ENCODE data around the gene C19orf81. TPM values are rescaled to one million over a fixed set of nuclear protein-coding genes. Genes with fewer than 3 reads are reported as not detected.
A peak's percentile ranks its signal among the peaks of the same experiment; 100 is the strongest.

Gene C19orf81
- polyA plus RNA-seq, 6 donors from 2014 or later, result 1.1 to 1.2 TPM; not detected in 4

GRCh38 chr19:50654882-50655281 is 5.6 kb downstream of the C19orf81 start:
- peaks cover 15 to 21% (median 17%) of the 10 kb centered on the region in 3 donors for H3K4me1 Mint-ChIP-seq
- peaks cover 46 to 77% (median 67%) of the 10 kb centered on the region in 3 donors for H3K27me3 Mint-ChIP-seq
- ATAC-seq (ENCODE audit: low read depth in 2 of 2), result no peak
- no peak overlapping the region for H3K27ac Mint-ChIP-seq
- no peak overlapping the region for H3K4me3 Mint-ChIP-seq
- peaks cover 10 to 42% (median 28%) of the 10 kb centered on the region in 7 donors for H3K9me3 Mint-ChIP-seq
- H3K36me3 Mint-ChIP-seq, result peaks cover 5 to 36% of the 10 kb centered on the region in 2 donors
- DNase-seq, result no peak

GRCh38 chr19:50657222-50657669 is 8.0 kb downstream of the C19orf81 start:
- peaks cover 20 to 32% (median 21%) of the 10 kb centered on the region in 3 donors for H3K4me1 Mint-ChIP-seq
- no peak for DNase-seq
- peaks cover 8 to 39% (median 31%) of the 10 kb centered on the region in 7 donors for H3K9me3 Mint-ChIP-seq
- H3K27me3 Mint-ChIP-seq, result peaks cover 47 to 88% (median 76%) of the 10 kb centered on the region in 3 donors
- H3K36me3 Mint-ChIP-seq, result peaks cover 9 to 45% of the 10 kb centered on the region in 2 donors
- peak overlapping the region in 6 of 8 donors; percentile 57 to 88 (median 84) for H3K4me3 Mint-ChIP-seq
- peak overlapping the region in 3 of 6 donors; percentile 20 to 95 (median 52) for H3K27ac Mint-ChIP-seq
- no peak for ATAC-seq (ENCODE audit: low read depth in 2 of 2)

DNA sequence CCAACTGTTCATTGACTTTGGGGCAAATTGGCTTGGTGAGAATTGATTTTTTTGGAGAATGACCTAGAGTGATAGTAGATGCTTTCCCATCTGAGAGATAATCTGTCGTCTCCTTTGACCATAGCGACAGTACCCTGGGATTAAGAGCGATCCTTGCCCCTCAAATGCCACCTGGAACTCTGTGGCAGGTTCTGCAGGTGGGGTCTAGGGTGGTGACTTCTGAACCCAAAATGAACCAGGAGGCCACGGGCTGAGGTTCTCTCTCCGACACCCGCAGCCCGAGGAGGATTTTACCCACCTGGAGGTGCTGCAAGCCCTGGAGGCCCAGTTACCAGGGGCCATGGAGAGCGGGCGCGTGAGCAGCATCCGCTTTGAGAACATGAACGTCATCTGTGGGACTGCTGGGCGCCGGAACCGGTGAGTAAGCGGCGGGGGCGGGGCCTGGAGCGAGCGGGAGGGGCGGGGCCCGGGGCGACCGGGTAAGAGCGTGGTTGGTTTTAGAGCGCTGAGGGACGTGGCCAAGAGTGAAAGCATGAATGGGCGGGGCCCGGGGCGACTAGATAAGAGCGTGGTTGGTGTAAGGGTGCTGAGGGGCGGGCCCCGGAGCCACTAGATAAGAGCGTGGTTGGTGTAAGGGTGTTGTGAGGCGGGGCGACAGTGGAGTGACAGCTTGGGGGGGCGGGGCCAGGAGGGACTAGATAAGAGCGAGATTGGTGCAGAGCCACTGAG is 8.6 kb downstream of the C19orf81 start:
- peaks cover 41 to 89% (median 74%) of the 10 kb centered on the region in 3 donors for H3K27me3 Mint-ChIP-seq
- peak; percentile 79 to 86 for ATAC-seq (ENCODE audit: low read depth in 2 of 2)
- peak overlapping the region; percentile 72 to 88 (median 84) for H3K4me3 Mint-ChIP-seq
- DNase-seq, result peak; percentile 56
- H3K27ac Mint-ChIP-seq, result peak overlapping the region; percentile 47 to 98 (median 94)
- H3K36me3 Mint-ChIP-seq, result peaks cover 9 to 45% of the 10 kb centered on the region in 2 donors
- peaks cover 20 to 32% (median 21%) of the 10 kb centered on the region in 3 donors for H3K4me1 Mint-ChIP-seq
- H3K9me3 Mint-ChIP-seq, result peaks cover 8 to 36% (median 31%) of the 10 kb centered on the region in 7 donors

DNA sequence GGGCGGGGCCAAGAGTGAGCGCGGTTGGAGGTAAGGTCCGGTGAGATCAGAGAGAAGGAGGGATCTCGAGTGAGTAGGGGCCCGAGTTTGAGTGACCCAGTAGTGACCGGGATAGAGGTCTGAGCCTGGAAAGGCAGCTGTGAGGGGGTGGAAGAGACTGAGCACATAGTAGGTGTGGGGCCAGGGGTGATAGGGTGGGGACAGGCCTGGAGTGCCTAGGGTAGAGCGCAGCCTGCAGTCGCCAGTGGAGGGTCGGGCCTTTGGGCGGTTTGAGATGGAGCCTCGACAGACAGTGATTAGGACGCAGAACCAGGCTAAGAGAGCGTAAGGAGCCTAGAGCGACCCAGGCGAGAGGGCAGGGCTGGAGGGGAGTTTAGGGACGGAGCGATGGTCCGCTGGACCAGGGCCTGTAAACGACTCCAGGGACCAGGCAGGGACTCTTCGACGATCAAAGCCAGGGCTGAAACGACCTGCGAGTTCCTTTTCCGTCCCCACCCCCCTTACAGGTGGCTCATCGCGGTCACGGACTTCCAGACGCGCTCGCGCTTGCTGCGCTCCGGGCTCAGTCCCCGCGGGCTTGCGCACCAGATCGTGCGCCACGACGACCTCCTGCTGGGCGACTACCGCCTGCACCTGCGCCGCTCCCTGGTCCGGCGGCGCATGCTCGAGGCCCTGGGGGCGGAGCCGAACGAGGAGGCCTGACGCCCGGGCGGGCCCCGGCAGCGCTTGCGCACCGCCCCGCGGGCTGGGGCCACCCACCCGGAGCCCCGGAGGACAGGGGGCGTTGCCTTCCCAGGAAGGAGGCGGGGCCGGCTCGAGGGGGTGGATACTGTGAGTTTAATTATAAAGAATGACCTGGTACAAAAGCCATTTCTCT is 9.4 kb downstream of the C19orf81 start:
- Mint-ChIP-seq H3K27ac (peak overlapping the region in 5 of 6 donors; percentile 93 to 98 (median 95)), H3K36me3 (peaks cover 9 to 45% of the 10 kb centered on the region in 2 donors), H3K4me3 (peak overlapping the region; percentile 72 to 88 (median 84)), H3K4me1 (peaks cover 20 to 32% (median 21%) of the 10 kb centered on the region in 3 donors), H3K27me3 (peaks cover 43 to 89% (median 72%) of the 10 kb centered on the region in 3 donors), H3K9me3 (peaks cover 5 to 35% (median 31%) of the 10 kb centered on the region in 7 donors)
- ATAC-seq (ENCODE audit: low read depth in 2 of 2), result peak; percentile 53 to 61
- DNase-seq, result peak; percentile 58

DNA sequence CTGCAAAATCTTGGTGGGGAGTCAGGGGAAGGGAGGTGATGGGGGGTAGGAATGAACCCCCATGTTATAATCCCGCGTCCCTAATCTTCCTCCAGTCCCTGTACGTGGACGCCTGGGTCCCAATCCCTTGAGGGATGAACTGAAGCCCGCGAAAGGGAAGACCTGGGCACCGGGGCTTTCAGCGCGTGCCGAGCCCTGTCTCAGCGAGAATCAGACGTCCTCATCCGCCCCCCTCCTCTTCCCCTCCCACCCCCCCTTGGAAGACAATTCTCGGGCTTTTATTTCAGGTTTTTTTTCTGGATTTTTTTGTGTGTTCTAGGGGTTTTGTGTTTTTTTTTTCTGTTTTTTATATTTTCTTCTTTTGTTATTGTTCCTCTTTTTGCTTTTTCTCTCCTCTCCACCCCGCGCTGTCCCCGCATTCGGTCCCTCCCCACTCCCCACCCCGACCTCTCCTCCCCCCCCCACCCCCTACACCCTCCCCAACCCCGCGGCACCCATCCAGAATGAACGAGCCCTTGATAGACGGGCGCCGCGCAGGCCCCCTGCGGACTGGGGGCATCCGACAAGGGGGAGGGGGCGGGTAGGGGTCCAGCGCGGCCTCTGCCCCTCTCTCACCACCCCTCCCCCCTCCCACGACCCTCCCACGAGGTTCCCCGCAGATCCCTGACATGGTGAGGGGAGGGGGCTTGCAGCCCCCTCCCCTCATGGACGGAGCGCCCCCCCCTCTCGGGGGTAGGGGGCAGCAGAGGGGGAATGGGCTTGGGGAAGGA is 10.3 kb downstream of the C19orf81 start:
- peak overlapping the region in 7 of 8 donors; percentile 42 to 85 (median 60) for H3K4me3 Mint-ChIP-seq
- DNase-seq (no peak), ATAC-seq (ENCODE audit: low read depth in 2 of 2) (no peak)
- H3K27me3 Mint-ChIP-seq, result peaks cover 48 to 85% (median 70%) of the 10 kb centered on the region in 3 donors
- peak overlapping the region in 1 of 6 donors; percentile 44 for H3K27ac Mint-ChIP-seq
- H3K4me1 Mint-ChIP-seq, result peaks cover 20 to 32% (median 21%) of the 10 kb centered on the region in 3 donors
- peaks cover 5 to 34% (median 29%) of the 10 kb centered on the region in 7 donors for H3K9me3 Mint-ChIP-seq
- peaks cover 9 to 41% of the 10 kb centered on the region in 2 donors for H3K36me3 Mint-ChIP-seq

DNA sequence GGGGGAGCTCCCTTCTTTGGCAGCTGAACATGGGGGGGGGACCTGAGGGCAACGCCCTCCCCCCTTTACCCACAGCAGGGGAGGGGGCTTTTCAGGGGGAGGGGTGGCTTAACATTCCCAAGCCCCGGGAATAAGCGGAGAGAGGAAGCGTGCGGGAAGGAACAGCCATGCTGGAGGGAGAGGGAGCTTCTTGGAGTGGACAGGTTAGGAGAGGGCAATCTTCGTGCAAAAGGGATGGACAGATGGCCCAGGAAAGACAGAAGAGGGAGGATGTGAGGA is 10.8 kb downstream of the C19orf81 start:
- Mint-ChIP-seq H3K27ac (peak overlapping the region in 2 of 6 donors; percentile 34 to 93), H3K4me3 (peak overlapping the region in 5 of 8 donors; percentile 24 to 80 (median 43)), H3K4me1 (peaks cover 20 to 32% (median 21%) of the 10 kb centered on the region in 3 donors), H3K36me3 (peaks cover 6 to 36% of the 10 kb centered on the region in 2 donors), H3K9me3 (peaks cover 2 to 29% (median 25%) of the 10 kb centered on the region in 7 donors), H3K27me3 (peaks cover 43 to 85% (median 70%) of the 10 kb centered on the region in 3 donors)
- no peak for DNase-seq
- ATAC-seq (ENCODE audit: low read depth in 2 of 2), result no peak

- H3K36me3 Mint-ChIP-seq, result peaks cover 4 to 31% of the 10 kb centered on the region in 2 donors
- H3K4me1 Mint-ChIP-seq, result peaks cover 20 to 32% (median 21%) of the 10 kb centered on the region in 3 donors
- DNase-seq (no peak), ATAC-seq (ENCODE audit: low read depth in 2 of 2) (no peak)
- H3K27me3 Mint-ChIP-seq, result peaks cover 43 to 83% (median 65%) of the 10 kb centered on the region in 3 donors
- peak overlapping the region in 3 of 8 donors; percentile 4 to 70 (median 54) for H3K4me3 Mint-ChIP-seq
- no peak overlapping the region for H3K27ac Mint-ChIP-seq
- H3K9me3 Mint-ChIP-seq, result peaks cover 0 to 26% (median 18%) of the 10 kb centered on the region in 7 donors
Observed at GRCh38 chr19:50661023-50661422, 11.8 kb downstream of the C19orf81 start.

DNA sequence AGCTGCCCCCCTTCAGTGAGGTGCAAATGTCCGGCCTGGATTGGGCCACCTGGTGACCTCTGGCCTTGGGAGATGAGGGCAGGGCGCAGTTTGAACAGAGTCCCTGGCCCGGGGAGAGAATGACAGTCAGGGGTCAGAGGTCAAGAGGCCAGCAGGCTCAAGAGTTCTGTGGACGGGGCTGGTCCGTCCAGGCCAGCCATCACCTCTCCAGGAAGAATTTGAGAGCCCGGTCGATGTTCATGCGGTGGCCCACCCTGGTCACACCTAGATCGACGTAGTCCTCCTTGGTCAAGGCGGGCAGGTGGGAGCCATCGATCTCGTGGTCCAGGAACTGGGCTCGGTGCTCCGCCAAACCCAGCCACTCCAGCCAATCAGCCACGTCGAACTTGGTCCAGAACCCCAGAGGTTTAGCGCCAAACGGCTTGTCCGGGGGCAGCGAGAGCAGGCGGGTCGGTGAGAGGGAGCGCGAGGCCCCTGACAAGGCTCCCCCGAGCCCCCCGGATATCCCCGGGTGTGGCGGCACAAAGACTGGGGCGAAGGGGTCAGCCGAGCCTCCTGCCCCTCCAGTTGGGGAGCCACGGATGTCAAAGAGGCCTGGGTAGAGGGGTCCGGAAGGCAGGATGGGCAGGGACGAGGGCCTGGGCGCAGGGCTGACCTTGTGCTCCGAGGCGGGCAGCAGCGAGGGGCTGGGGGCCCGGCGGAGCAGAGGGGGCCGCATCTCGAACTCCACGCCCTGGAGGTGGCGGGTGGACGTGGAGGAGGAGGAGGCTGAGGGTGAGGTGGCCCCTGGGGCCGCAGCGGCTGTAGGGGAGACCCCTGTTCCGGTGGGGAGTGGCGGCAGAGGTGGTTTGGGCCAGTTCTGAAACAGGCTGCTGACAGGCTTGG is 12.8 kb downstream of the C19orf81 start:
- Mint-ChIP-seq H3K27me3 (peaks cover 34 to 77% (median 57%) of the 10 kb centered on the region in 3 donors), H3K36me3 (peaks cover 4 to 24% of the 10 kb centered on the region in 2 donors), H3K4me3 (no peak overlapping the region), H3K27ac (no peak overlapping the region), H3K4me1 (peaks cover 20 to 32% (median 21%) of the 10 kb centered on the region in 3 donors), H3K9me3 (peaks cover 0 to 20% (median 11%) of the 10 kb centered on the region in 7 donors)
- DNase-seq (no peak), ATAC-seq (ENCODE audit: low read depth in 2 of 2) (no peak)

- H3K27ac Mint-ChIP-seq, result peak overlapping the region in 1 of 6 donors; percentile 87
Observed at GRCh38 chr19:50662651-50663481, 13.6 kb downstream of the C19orf81 start.

DNA sequence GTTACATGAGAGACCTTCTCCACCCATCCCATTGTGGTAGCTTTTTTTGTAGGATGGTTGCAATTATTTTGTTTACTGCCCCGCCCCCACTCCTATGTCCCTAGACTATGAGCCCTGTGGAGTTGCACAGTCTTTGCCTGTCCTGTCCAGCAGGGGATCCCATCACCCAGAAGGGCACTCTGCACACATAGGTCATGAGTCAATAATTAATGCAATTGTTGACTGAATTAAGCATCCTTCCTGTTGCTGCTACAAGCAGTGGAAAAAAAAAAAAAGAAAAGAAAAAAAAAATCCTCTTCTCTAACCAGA is 14.2 kb downstream of the C19orf81 start:
- H3K27ac Mint-ChIP-seq, result no peak overlapping the region
- no peak for DNase-seq
- no peak for ATAC-seq (ENCODE audit: low read depth in 2 of 2)
- H3K27me3 Mint-ChIP-seq, result peaks cover 26 to 63% (median 49%) of the 10 kb centered on the region in 3 donors
- H3K36me3 Mint-ChIP-seq, result peaks cover 4 to 16% of the 10 kb centered on the region in 2 donors
- H3K9me3 Mint-ChIP-seq, result peaks cover 0 to 10% (median 5%) of the 10 kb centered on the region in 7 donors
- H3K4me1 Mint-ChIP-seq, result peaks cover 8 to 20% (median 9%) of the 10 kb centered on the region in 3 donors
- H3K4me3 Mint-ChIP-seq, result peak overlapping the region in 1 of 8 donors; percentile 7

More at GRCh38 chr19:50662651-50663481, 13.6 kb downstream of the C19orf81 start:
- peaks cover 0 to 12% (median 11%) of the 10 kb centered on the region in 7 donors for H3K9me3 Mint-ChIP-seq
- DNase-seq (no peak), ATAC-seq (ENCODE audit: low read depth in 2 of 2) (no peak)
- peaks cover 4 to 22% of the 10 kb centered on the region in 2 donors for H3K36me3 Mint-ChIP-seq
- no peak overlapping the region for H3K4me3 Mint-ChIP-seq
- H3K4me1 Mint-ChIP-seq, result peaks cover 14 to 25% (median 14%) of the 10 kb centered on the region in 3 donors
- H3K27me3 Mint-ChIP-seq, result peaks cover 26 to 69% (median 55%) of the 10 kb centered on the region in 3 donors

- peaks cover 29 to 62% (median 50%) of the 10 kb centered on the region in 3 donors for H3K27me3 Mint-ChIP-seq
- H3K36me3 Mint-ChIP-seq, result peaks cover 4 to 14% of the 10 kb centered on the region in 2 donors
- no peak for ATAC-seq (ENCODE audit: low read depth in 2 of 2)
- peaks cover 5 to 17% (median 6%) of the 10 kb centered on the region in 3 donors for H3K4me1 Mint-ChIP-seq
- no peak for DNase-seq
- H3K9me3 Mint-ChIP-seq, result peaks cover 0 to 10% (median 4%) of the 10 kb centered on the region in 7 donors
- H3K27ac Mint-ChIP-seq, result peak overlapping the region in 1 of 6 donors; percentile 28
- no peak overlapping the region for H3K4me3 Mint-ChIP-seq
Observed at GRCh38 chr19:50664204-50664603, 15.0 kb downstream of the C19orf81 start.

Data from naive B cell (primary cell).